HCT116 (cell line): ENCODE data around the gene GABBR2. TPM values are rescaled to one million over a fixed set of nuclear protein-coding genes. Genes with fewer than 3 reads are reported as not detected.

Source experiments
- ATAC-seq: fragments of 200-7000 bp; cut with Tn5 transposase; 2 replicates; pipeline ENCODE4 v1.9.1; 2020; ENCODE audit warnings: mild to moderate bottlenecking, moderate library complexity
- BruUV-seq: library from RNA; stranded (reverse); fragments of 400-500 nt; replicated peaks from 2 replicates; lab custom pipeline; 2021; lab: Mats Ljungman, UMichigan
- CTCF ChIA-PET: fragments of 300-600 bp; sonication (Branson Sonifier 250); formaldehyde crosslinking; loops from one replicate; lab custom pipeline; 2021; ENCODE audit warnings: antibody characterized with exemption; lab: Charles Lee
- POLR2A ChIA-PET: fragments of 300-600, 350-600 bp; sonication (Branson Sonifier 250); formaldehyde crosslinking; loops from one replicate; lab custom pipeline; 2021; ENCODE audit warnings: antibody characterized with exemption; lab: Charles Lee
- RAD21 ChIA-PET, 2 experiments: fragments of 300-600 bp; sonication (Branson Sonifier 250); formaldehyde crosslinking; loops; one replicate each; lab custom pipeline; 2023; ENCODE audit warnings: low total read pairs in 2 of 2; ENCODE audit not compliant: uncharacterized antibody in 2 of 2, unreplicated experiment in 2 of 2, low non-redundant PET in 1 of 2; lab: Charles Lee
- DNase-seq: peaks from one replicate; pipeline ENCODE4 v3.0.0-alpha.2; 2010; ENCODE audit warnings: low read depth, low spot score
- H2AFZ ChIP-seq: fragments of 200-600 bp; shearing (Covaris generic), sonication (generic); 2 replicates; pipeline ENCODE4 v1.6.1; 2017; ENCODE audit warnings: low read depth, mixed run types, mixed read lengths, antibody characterized with exemption, low read length; ENCODE audit not compliant: poor library complexity, severe bottlenecking
- H3K27ac ChIP-seq: 2 replicates; pipeline ENCODE4 v1.5.1; 2012; ENCODE audit warnings: low read depth, low read length
- H3K27me3 ChIP-seq: fragments of 200-600 bp; sonication (generic); 2 replicates; pipeline ENCODE4 v1.6.1; 2016; ENCODE audit warnings: mixed run types, low read length, mixed read lengths; ENCODE audit not compliant: insufficient read depth
- H3K36me3 ChIP-seq, 2 experiments: fragments of 200-500 bp in 1 of 2; fragments of 200-600 bp in 1 of 2; sonication (Bioruptor generic) in 1 of 2; sonication (generic) in 1 of 2; 2 replicates each; pipeline versions ENCODE4 v1.5.1 to v1.6.1; 2014 to 2016; ENCODE audit warnings: low read length in 2 of 2, inconsistent platforms in 1 of 2, mixed read lengths in 1 of 2, mixed run types in 1 of 2; ENCODE audit not compliant: insufficient read depth in 2 of 2, control insufficient read depth in 1 of 2
- H3K4me1 ChIP-seq, 2 experiments: fragments of 200-600 bp in 1 of 2; sonication (generic) in 1 of 2; 2 replicates each; pipeline versions ENCODE4 v1.5.1 to v1.6.1; 2012 to 2017; ENCODE audit warnings: low read length in 2 of 2, inconsistent platforms in 1 of 2, mild to moderate bottlenecking in 1 of 2, mixed read lengths in 1 of 2, mixed run types in 1 of 2, moderate library complexity in 1 of 2; ENCODE audit not compliant: insufficient read depth in 2 of 2, control insufficient read depth in 1 of 2
- H3K4me2 ChIP-seq: fragments of 200-600 bp; sonication (generic); 2 replicates; pipeline ENCODE4 v1.6.1; 2017; ENCODE audit warnings: mixed run types, low read length, mixed read lengths
- H3K4me3 ChIP-seq, 2 experiments: fragments of 200-600 bp in 1 of 2; sonication (generic) in 1 of 2; replicated peaks in 1 of 2; 2 replicates each; pipeline ENCODE4 v1.5.1; 2011 to 2016; ENCODE audit warnings: low read length in 2 of 2, control low read depth in 1 of 2, low read depth in 1 of 2, mild to moderate bottlenecking in 1 of 2, mixed read lengths in 1 of 2, mixed run types in 1 of 2
- H3K79me2 ChIP-seq: fragments of 200-600 bp; sonication (generic); 2 replicates; pipeline ENCODE4 v1.6.1; 2017; ENCODE audit warnings: mild to moderate bottlenecking, mixed run types, low read length, moderate library complexity, mixed read lengths; ENCODE audit not compliant: insufficient read depth
- H3K9ac ChIP-seq: fragments of 200-600 bp; sonication (generic); 2 replicates; pipeline ENCODE4 v1.6.1; 2016; ENCODE audit warnings: low read length, mixed read lengths
- H3K9me2 ChIP-seq: fragments of 200-600 bp; sonication (generic), shearing (Covaris generic); 2 replicates; pipeline ENCODE4 v1.6.1; 2017; ENCODE audit warnings: mixed run types, mild to moderate bottlenecking, moderate library complexity; ENCODE audit not compliant: insufficient read depth
- H3K9me3 ChIP-seq, 2 experiments: fragments of 200-500 bp in 1 of 2; fragments of 200-600 bp in 1 of 2; sonication (Bioruptor generic) in 1 of 2; sonication (generic) in 1 of 2; 2 replicates each; pipeline ENCODE4 v1.6.1; 2014 to 2017; ENCODE audit warnings: low read length in 2 of 2, mixed read lengths in 2 of 2, inconsistent platforms in 1 of 2, low read depth in 1 of 2, mild to moderate bottlenecking in 1 of 2, mixed run types in 1 of 2, moderate library complexity in 1 of 2; ENCODE audit not compliant: control insufficient read depth in 1 of 2, insufficient read depth in 1 of 2
- H4K20me1 ChIP-seq: fragments of 200-600 bp; sonication (generic), shearing (Covaris generic); 2 replicates; pipeline ENCODE4 v1.6.1; 2017; ENCODE audit warnings: mixed run types, mild to moderate bottlenecking, moderate library complexity; ENCODE audit not compliant: insufficient read depth
- CEBPB ChIP-seq: IDR thresholded peaks from 2 replicates; pipeline ENCODE4 v1.6.1; 2012; ENCODE audit warnings: low read depth
- EGR1 ChIP-seq: IDR thresholded peaks from 2 replicates; pipeline ENCODE4 v1.6.1; 2012; ENCODE audit warnings: low read depth
- ELF1 ChIP-seq: IDR thresholded peaks from 2 replicates; pipeline ENCODE4 v1.6.1; 2012; ENCODE audit warnings: low read depth, borderline replicate concordance
- FOSL1 ChIP-seq: IDR thresholded peaks from 2 replicates; pipeline ENCODE4 v1.6.1; 2012; ENCODE audit warnings: low read depth
- POLR2A ChIP-seq: IDR thresholded peaks from 2 replicates; pipeline ENCODE4 v1.7.0; 2011; ENCODE audit warnings: borderline replicate concordance; ENCODE audit not compliant: insufficient read depth, insufficient read length; ENCODE audit errors: extremely low read depth
- RAD21 ChIP-seq: IDR thresholded peaks from 2 replicates; pipeline ENCODE4 v1.6.1; 2012; ENCODE audit warnings: low read depth, mild to moderate bottlenecking
- SIN3A ChIP-seq: IDR thresholded peaks from 2 replicates; pipeline ENCODE4 v1.6.1; 2012; ENCODE audit warnings: low read depth
- SP1 ChIP-seq: IDR thresholded peaks from 2 replicates; pipeline ENCODE4 v1.6.1; 2012; ENCODE audit warnings: low read depth
- YY1 ChIP-seq: IDR thresholded peaks from 2 replicates; pipeline ENCODE4 v1.6.1; 2011; ENCODE audit warnings: low read length, low read depth, moderate library complexity, mild to moderate bottlenecking; ENCODE audit not compliant: insufficient replicate concordance; ENCODE audit errors: extremely low read depth
- intact Hi-C: fragments of 100-400 bp; cut with micrococcal nuclease; formaldehyde crosslinking; loops from 2 replicates; pipeline ENCODE4 v1.10.0; 2022
- total RNA-seq: library from RNA; stranded (reverse); gene quantifications from one replicate; pipeline ENCODE4 v1.2.1, GENCODE V29; 2021; ENCODE audit not compliant: unreplicated experiment
- TF ChIP-seq, protein P1 (sequence below): IDR thresholded peaks from 2 replicates; pipeline ENCODE4 v1.6.1; 2012
- TF ChIP-seq, protein P2 (sequence below): IDR thresholded peaks from 2 replicates; pipeline ENCODE4 v1.6.1; 2012; ENCODE audit warnings: low read depth
- TF ChIP-seq, protein P3 (sequence below): IDR thresholded peaks from 2 replicates; pipeline ENCODE4 v1.6.1; 2011; ENCODE audit warnings: mild to moderate bottlenecking, low read length, moderate library complexity; ENCODE audit not compliant: insufficient replicate concordance; ENCODE audit errors: extremely low read depth
- TF ChIP-seq, protein P4 (sequence below): IDR thresholded peaks from 2 replicates; pipeline ENCODE4 v1.6.1; 2012

GABBR2 gene
- total RNA-seq, 1 experiment from 2014 or later, result 0.15 TPM

DNA sequence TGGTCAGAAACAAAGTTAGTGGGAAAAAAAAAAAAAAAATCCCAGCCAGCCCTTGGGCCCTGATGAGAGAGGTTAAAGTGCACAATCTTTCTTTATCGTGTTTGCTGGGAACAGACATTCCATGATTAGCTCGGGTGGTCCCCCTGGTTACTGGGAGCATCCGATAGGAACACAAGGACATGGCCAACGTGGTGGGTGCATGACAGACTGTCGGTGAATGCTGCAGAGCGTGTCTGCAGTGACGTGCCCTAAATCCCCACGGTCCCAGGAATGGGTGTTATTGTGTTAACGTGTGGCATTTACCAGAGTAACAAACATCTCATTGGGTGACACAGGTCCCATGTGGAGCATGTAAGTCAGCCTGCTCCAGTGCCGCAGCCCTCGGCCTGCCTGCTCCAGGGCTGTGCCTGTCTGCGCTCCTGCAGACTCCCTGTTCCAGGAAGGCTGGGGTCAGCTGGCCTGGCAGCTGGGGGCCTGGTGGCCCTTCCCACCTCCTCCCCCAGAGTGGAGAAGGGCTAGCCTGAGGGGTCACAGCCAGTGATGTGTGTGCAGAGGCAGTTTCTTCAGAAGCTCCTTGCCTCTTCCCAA, 419.0 kb downstream of the GABBR2 start:
- Histone ChIP-seq H3K9me3 (no peaks in the 10 kb centered on the region), H3K36me3 (no peaks in the 10 kb centered on the region), H3K27me3 (no peaks in the 10 kb centered on the region), H3K4me1 (no peaks in the 10 kb centered on the region), H4K20me1 (no peaks in the 10 kb centered on the region), H3K27ac (no peak overlapping the region), H3K9ac (no peak overlapping the region), H3K9me2 (no peaks in the 10 kb centered on the region), H3K79me2 (no peaks in the 10 kb centered on the region), H3K4me3 (no peak overlapping the region), H2AFZ (no peak overlapping the region), H3K4me2 (no peak overlapping the region)
- ChIA-PET CTCF (no interaction called here), POLR2A (no interaction called here), RAD21 (no interaction called here)
- intact Hi-C loops, result no loop called here
- TF ChIP-seq CEBPB (no peak), RAD21 (no peak), YY1 (no peak), SIN3A (no peak), EGR1 (no peak), ELF1 (no peak), POLR2A (no peak), FOSL1 (no peak), SP1 (no peak)
- TF ChIP-seq, protein P1, sequence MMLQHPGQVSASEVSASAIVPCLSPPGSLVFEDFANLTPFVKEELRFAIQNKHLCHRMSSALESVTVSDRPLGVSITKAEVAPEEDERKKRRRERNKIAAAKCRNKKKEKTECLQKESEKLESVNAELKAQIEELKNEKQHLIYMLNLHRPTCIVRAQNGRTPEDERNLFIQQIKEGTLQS, result no peak
- TF ChIP-seq, protein P2, sequence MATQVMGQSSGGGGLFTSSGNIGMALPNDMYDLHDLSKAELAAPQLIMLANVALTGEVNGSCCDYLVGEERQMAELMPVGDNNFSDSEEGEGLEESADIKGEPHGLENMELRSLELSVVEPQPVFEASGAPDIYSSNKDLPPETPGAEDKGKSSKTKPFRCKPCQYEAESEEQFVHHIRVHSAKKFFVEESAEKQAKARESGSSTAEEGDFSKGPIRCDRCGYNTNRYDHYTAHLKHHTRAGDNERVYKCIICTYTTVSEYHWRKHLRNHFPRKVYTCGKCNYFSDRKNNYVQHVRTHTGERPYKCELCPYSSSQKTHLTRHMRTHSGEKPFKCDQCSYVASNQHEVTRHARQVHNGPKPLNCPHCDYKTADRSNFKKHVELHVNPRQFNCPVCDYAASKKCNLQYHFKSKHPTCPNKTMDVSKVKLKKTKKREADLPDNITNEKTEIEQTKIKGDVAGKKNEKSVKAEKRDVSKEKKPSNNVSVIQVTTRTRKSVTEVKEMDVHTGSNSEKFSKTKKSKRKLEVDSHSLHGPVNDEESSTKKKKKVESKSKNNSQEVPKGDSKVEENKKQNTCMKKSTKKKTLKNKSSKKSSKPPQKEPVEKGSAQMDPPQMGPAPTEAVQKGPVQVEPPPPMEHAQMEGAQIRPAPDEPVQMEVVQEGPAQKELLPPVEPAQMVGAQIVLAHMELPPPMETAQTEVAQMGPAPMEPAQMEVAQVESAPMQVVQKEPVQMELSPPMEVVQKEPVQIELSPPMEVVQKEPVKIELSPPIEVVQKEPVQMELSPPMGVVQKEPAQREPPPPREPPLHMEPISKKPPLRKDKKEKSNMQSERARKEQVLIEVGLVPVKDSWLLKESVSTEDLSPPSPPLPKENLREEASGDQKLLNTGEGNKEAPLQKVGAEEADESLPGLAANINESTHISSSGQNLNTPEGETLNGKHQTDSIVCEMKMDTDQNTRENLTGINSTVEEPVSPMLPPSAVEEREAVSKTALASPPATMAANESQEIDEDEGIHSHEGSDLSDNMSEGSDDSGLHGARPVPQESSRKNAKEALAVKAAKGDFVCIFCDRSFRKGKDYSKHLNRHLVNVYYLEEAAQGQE, result no peak
- TF ChIP-seq, protein P3, sequence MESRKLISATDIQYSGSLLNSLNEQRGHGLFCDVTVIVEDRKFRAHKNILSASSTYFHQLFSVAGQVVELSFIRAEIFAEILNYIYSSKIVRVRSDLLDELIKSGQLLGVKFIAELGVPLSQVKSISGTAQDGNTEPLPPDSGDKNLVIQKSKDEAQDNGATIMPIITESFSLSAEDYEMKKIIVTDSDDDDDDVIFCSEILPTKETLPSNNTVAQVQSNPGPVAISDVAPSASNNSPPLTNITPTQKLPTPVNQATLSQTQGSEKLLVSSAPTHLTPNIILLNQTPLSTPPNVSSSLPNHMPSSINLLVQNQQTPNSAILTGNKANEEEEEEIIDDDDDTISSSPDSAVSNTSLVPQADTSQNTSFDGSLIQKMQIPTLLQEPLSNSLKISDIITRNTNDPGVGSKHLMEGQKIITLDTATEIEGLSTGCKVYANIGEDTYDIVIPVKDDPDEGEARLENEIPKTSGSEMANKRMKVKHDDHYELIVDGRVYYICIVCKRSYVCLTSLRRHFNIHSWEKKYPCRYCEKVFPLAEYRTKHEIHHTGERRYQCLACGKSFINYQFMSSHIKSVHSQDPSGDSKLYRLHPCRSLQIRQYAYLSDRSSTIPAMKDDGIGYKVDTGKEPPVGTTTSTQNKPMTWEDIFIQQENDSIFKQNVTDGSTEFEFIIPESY, result no peak
- TF ChIP-seq, protein P4, sequence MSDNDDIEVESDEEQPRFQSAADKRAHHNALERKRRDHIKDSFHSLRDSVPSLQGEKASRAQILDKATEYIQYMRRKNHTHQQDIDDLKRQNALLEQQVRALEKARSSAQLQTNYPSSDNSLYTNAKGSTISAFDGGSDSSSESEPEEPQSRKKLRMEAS, result no peak
- DNase-seq (no peak), ATAC-seq (no peak)
- BruUV-seq, result no TSS peak
